ENCODE data around the gene ALPI. TPM values are rescaled to one million over a fixed set of nuclear protein-coding genes. Genes with fewer than 3 reads are reported as not detected.

Gene ALPI
- total and polyA plus RNA-seq, 9 of the 15 experiments (the other 6 are each of a cell fraction or from before 2014, with no cell fraction given) = not detected

DNA sequence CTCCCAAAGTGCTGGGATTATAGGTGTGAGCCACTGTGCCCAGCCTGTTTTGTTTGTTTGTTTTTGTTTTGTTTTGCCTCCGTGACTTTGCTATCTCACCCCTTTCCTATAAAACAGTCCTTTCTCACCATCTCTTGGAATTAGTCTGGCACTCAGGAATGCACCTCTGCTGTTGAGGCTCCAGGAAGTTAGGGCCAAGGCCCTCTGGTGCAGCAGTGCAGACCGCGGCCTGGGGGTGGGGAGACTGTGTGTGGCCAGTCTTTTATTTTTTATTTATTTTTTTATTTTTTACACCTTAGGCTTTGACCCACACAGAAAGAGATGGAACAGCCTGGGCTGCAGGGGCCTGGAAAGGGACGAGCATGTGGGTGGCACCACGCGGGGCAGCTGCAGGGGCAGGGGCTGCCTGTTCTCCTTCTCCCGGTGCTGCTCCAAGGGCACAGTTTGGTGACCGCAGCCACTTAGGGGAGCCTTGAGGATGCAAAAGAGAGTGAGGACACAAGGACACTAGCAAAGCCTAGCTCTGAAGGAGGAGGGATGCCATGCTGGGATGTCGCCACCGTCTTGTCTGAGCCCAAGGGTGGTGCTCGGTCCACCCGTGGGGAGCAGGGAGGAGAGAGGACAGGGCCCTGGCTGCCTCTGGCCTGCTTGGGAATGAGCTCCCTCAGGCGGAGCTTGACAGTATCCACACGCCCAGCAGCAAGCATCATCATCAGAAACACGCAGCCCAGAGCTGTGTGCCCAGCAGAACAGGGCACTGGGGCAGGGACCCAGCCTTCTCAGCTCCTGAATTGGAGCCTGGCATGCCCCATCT is 19.4 kb upstream of the ALPI start:
- Histone ChIP-seq H3K9ac (ENCODE audit: insufficient read depth in 1 of 2, low read depth in 2 of 2, low read length in 2 of 2) (peak overlapping the region in 1 of 2 experiments; percentile 9; a peak in 1 of 4 replicates), H3K36me3 (ENCODE audit: control insufficient read depth, insufficient read depth, low read length) (no peaks in the 10 kb centered on the region), H3K9me1 (ENCODE audit: control insufficient read depth, insufficient read depth, low read length) (no peaks in the 10 kb centered on the region), H2AFZ (ENCODE audit: low read depth, low read length) (no peak overlapping the region), H3K4me3 (no peak overlapping the region), H4K20me1 (replicated peaks; ENCODE audit: control insufficient read depth, insufficient read depth, low read length) (0 out of 2 replicates have a peak, but pooled peaks cover 3% of the 10 kb centered on the region), H3K79me2 (ENCODE audit: control insufficient read depth, insufficient read depth, low read length) (no peaks in the 10 kb centered on the region), H3K27me3 (ENCODE audit: control insufficient read depth in 2 of 2, insufficient read depth in 2 of 2, low read length in 2 of 2) (peaks cover 0 to 42% of the 10 kb centered on the region in 2 experiments; a peak in 3 of 5 replicates), H3K4me2 (ENCODE audit: insufficient read depth, low read length) (no peak overlapping the region), H3K4me1 (replicated peaks in 1 of 2; ENCODE audit: control insufficient read depth in 2 of 2, insufficient read depth in 2 of 2, low read length in 2 of 2) (peaks cover 0 to 10% of the 10 kb centered on the region in 2 experiments; a peak in 2 of 5 replicates), H3K9me3 (replicated peaks; ENCODE audit: control insufficient read depth, insufficient read depth, low read depth, low read length) (no peaks in the 10 kb centered on the region), H3K27ac (ENCODE audit: extremely low read depth, low read depth, low read length) (no peak overlapping the region)
- CTCF ChIA-PET (ENCODE audit: low intra/inter-chr PET ratio) = no interaction called here
- FAIRE-seq (no peak), ATAC-seq (no peak), DNase-seq (ENCODE audit: extremely low read depth in 1 of 4, low spot score in 3 of 4) (no peak)
- POLR2A ChIA-PET = interaction anchor here (0.9 kb wide), 1 partner anchor 537 kb away, joined by 3 read pairs; no protein-coding TSS in a partner anchor
- intact Hi-C loops (cut with micrococcal nuclease) = loop anchor here (10.0 kb wide), 1 partner anchor 292 kb away; no protein-coding TSS in a partner anchor
- in situ Hi-C loops (cut with MboI) = loop anchor here (5.0 kb wide), 1 partner anchor 109 kb away; no protein-coding TSS in a partner anchor
- 10% methylated on average over 12 of the region's 15 CpGs for WGBS (ENCODE audit: insufficient coverage, low coverage, missing lambda C conversion rate)
- TF ChIP-seq CXXC5 (CRISPR knock-in tag; IDR thresholded peaks at IDR 0.05) (no peak), ZNF121 (CRISPR knock-in tag; conservative IDR thresholded peaks at IDR 0.05) (no peak), ZNF3 (CRISPR knock-in tag; IDR thresholded peaks at IDR 0.05) (no peak)
- TF ChIP-seq, protein P1, sequence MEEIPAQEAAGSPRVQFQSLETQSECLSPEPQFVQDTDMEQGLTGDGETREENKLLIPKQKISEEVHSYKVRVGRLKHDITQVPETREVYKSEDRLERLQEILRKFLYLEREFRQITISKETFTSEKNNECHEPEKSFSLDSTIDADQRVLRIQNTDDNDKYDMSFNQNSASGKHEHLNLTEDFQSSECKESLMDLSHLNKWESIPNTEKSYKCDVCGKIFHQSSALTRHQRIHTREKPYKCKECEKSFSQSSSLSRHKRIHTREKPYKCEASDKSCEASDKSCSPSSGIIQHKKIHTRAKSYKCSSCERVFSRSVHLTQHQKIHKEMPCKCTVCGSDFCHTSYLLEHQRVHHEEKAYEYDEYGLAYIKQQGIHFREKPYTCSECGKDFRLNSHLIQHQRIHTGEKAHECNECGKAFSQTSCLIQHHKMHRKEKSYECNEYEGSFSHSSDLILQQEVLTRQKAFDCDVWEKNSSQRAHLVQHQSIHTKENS (CRISPR knock-in tag; IDR thresholded peaks at IDR 0.05) = no peak
- TF ChIP-seq, protein P2, sequence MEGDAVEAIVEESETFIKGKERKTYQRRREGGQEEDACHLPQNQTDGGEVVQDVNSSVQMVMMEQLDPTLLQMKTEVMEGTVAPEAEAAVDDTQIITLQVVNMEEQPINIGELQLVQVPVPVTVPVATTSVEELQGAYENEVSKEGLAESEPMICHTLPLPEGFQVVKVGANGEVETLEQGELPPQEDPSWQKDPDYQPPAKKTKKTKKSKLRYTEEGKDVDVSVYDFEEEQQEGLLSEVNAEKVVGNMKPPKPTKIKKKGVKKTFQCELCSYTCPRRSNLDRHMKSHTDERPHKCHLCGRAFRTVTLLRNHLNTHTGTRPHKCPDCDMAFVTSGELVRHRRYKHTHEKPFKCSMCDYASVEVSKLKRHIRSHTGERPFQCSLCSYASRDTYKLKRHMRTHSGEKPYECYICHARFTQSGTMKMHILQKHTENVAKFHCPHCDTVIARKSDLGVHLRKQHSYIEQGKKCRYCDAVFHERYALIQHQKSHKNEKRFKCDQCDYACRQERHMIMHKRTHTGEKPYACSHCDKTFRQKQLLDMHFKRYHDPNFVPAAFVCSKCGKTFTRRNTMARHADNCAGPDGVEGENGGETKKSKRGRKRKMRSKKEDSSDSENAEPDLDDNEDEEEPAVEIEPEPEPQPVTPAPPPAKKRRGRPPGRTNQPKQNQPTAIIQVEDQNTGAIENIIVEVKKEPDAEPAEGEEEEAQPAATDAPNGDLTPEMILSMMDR (IDR thresholded peaks at IDR 0.05 in 2 of 3, conservative IDR thresholded peaks at IDR 0.05 in 1 of 3; ENCODE audit: insufficient read depth in 2 of 3, low read depth in 1 of 3, low read length in 3 of 3) = peak in 1 of 3 experiments; percentile 2; a peak in 1 of 6 replicates
- no TSS peak for BruUV-seq (replicated peaks)

Data from K562 (cell line).